ENCODE data around the gene RPS2.

DNA sequence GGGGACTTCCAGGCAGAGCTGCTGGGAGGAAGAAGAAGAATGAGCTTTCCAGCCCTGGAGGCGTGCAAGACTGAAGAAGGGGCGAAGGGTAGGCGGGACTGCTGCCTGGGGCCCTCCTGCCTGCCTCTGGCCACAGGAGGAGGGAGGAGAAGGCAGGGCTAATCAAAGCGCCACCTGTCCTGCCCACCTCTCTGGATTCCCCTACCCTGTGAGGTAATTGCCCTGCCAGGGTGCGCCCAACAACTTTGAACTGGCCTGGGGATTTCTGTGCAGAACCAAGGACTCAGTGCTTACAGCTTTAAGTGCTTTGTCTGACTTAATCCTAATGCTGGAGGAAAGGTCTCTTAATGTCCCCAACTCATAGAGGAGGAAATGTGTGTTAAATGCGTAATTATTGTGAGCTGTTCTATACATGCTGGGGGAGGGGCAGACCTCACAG, 16.8 kb upstream of the RPS2 start, which contains the start of gene NOXO1:
- TF ChIP-seq, protein P1, sequence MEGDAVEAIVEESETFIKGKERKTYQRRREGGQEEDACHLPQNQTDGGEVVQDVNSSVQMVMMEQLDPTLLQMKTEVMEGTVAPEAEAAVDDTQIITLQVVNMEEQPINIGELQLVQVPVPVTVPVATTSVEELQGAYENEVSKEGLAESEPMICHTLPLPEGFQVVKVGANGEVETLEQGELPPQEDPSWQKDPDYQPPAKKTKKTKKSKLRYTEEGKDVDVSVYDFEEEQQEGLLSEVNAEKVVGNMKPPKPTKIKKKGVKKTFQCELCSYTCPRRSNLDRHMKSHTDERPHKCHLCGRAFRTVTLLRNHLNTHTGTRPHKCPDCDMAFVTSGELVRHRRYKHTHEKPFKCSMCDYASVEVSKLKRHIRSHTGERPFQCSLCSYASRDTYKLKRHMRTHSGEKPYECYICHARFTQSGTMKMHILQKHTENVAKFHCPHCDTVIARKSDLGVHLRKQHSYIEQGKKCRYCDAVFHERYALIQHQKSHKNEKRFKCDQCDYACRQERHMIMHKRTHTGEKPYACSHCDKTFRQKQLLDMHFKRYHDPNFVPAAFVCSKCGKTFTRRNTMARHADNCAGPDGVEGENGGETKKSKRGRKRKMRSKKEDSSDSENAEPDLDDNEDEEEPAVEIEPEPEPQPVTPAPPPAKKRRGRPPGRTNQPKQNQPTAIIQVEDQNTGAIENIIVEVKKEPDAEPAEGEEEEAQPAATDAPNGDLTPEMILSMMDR (IDR thresholded peaks at IDR 0.05), result no peak
- no peak for TF ChIP-seq EZH2 (IDR thresholded peaks at IDR 0.05; ENCODE audit: borderline replicate concordance, insufficient read depth, low read depth, low read length, poor library complexity, severe bottlenecking)
